ENCODE data around the gene DNASE1L2. TPM values are rescaled to one million over a fixed set of nuclear protein-coding genes. Genes with fewer than 3 reads are reported as not detected.

DNASE1L2 gene
- total and polyA plus RNA-seq, 2 of the 4 experiments (the other 2 are of a cell fraction) = 0.18 to 0.75 TPM

GRCh38 chr16:2199095-2199494, 37.1 kb upstream of the DNASE1L2 start:
- Histone ChIP-seq H2AK5ac (ENCODE audit: low read depth, low read length) (no peak overlapping the region), H2AK9ac (replicated peaks; ENCODE audit: low read depth, low read length, poor library complexity) (no peak overlapping the region), H3K56ac (ENCODE audit: extremely low read depth, insufficient read depth, low read length) (no peak overlapping the region), H3K4me1 (ENCODE audit: control insufficient read depth, insufficient read depth, low read length) (no peaks in the 10 kb centered on the region), H2BK120ac (ENCODE audit: low read depth, low read length) (no peak overlapping the region), H2AFZ (replicated peaks; ENCODE audit: low read length, poor library complexity) (no peak overlapping the region), H4K91ac (ENCODE audit: insufficient read depth, low read depth, low read length) (no peak overlapping the region), H3K18ac (ENCODE audit: low read depth, low read length) (no peak overlapping the region), H2BK20ac (ENCODE audit: low read depth, low read length) (no peak overlapping the region), H3K4me2 (ENCODE audit: low read depth, low read length) (no peak overlapping the region), H3K9me3 (ENCODE audit: control insufficient read depth, insufficient read depth, low read length) (no peaks in the 10 kb centered on the region), H3K23ac (ENCODE audit: low read depth, low read length) (no peak overlapping the region), H4K5ac (ENCODE audit: low read depth, low read length) (no peak overlapping the region), H2BK5ac (ENCODE audit: low read depth, low read length, poor library complexity, severe bottlenecking) (no peak overlapping the region), H3K4ac (ENCODE audit: low read depth, low read length) (no peak overlapping the region), H3K9me1 (ENCODE audit: insufficient read depth, low read length) (no peaks in the 10 kb centered on the region), H3K36me3 (ENCODE audit: control insufficient read depth, insufficient read depth, low read length) (no peaks in the 10 kb centered on the region), H4K8ac (ENCODE audit: low read depth in 2 of 2, low read length in 2 of 2) (no peak overlapping the region), H2BK15ac (ENCODE audit: low read depth, low read length) (no peak overlapping the region), H4K20me1 (ENCODE audit: insufficient read depth, low read length) (no peaks in the 10 kb centered on the region; the same call in 1 of the 2 replicates), H3K79me1 (ENCODE audit: low read depth in 1 of 2, low read length in 2 of 2) (no peaks in the 10 kb centered on the region), H3K9ac (ENCODE audit: low read depth, low read length) (no peak overlapping the region), H3K14ac (replicated peaks; ENCODE audit: low read depth, low read length) (no peak overlapping the region), H3K4me3 (ENCODE audit: insufficient read depth, low read depth, low read length) (no peak overlapping the region), H3K27ac (ENCODE audit: insufficient read depth, low read length) (no peak overlapping the region), H3K27me3 (ENCODE audit: control insufficient read depth, insufficient read depth, low read length) (peaks cover 59% of the 10 kb centered on the region)
- WGBS, 2 experiments (ENCODE audit: extremely low coverage in 2 of 2, insufficient read length in 1 of 2) = no CpG with 5 or more reads among the region's 5 CpGs
- BruUV-seq (replicated peaks) = no TSS peak
- intact Hi-C loops (cut with micrococcal nuclease) (no loop called here), dilution Hi-C loops (cut with HindIII; ENCODE audit: low sequenced_read_pairs, unreplicated experiment) (no loop called here), in situ Hi-C loops (cut with MboI; ENCODE audit: low sequenced_read_pairs) (no loop called here)
- CTCF ChIA-PET = no interaction called here
- TF ChIP-seq RAD21 (IDR thresholded peaks at IDR 0.05; ENCODE audit: low read length) (no peak), CEBPB (IDR thresholded peaks at IDR 0.05; ENCODE audit: low read depth, low read length) (no peak), SMC3 (IDR thresholded peaks at IDR 0.05; ENCODE audit: low read depth, low read length) (no peak), BHLHE40 (IDR thresholded peaks at IDR 0.05; ENCODE audit: low read depth, low read length) (no peak), POLR2A (IDR thresholded peaks at IDR 0.05; ENCODE audit: low read depth, low read length) (no peak), CHD1 (IDR thresholded peaks at IDR 0.05; ENCODE audit: low read depth, low read length) (no peak), RCOR1 (IDR thresholded peaks at IDR 0.05; ENCODE audit: insufficient replicate concordance, low read length) (no peak), ELK1 (IDR thresholded peaks at IDR 0.05; ENCODE audit: borderline replicate concordance, low read depth, low read length) (no peak), MAFK (IDR thresholded peaks at IDR 0.05; ENCODE audit: low read depth, low read length) (no peak)
- ATAC-seq (ENCODE audit: low read depth) = no peak
- POLR2A ChIA-PET (ENCODE audit: unreplicated experiment) = no interaction called here
- no peak for DNase-seq

Measured in IMR-90 (cell line).